Regular cardiac myocyte (primary cell): Measurements from ENCODE around the gene GOLGA8Q. TPM values are rescaled to one million over a fixed set of nuclear protein-coding genes. Genes with fewer than 3 reads are reported as not detected.

ENCODE experiments used
- total RNA-seq: library from RNA; depleted of rRNA; stranded (reverse); fragments of >200 nt; gene quantifications from 2 replicates; pipeline ENCODE4 v1.2.3, GENCODE V29; 2014

Gene GOLGA8Q, protein sequence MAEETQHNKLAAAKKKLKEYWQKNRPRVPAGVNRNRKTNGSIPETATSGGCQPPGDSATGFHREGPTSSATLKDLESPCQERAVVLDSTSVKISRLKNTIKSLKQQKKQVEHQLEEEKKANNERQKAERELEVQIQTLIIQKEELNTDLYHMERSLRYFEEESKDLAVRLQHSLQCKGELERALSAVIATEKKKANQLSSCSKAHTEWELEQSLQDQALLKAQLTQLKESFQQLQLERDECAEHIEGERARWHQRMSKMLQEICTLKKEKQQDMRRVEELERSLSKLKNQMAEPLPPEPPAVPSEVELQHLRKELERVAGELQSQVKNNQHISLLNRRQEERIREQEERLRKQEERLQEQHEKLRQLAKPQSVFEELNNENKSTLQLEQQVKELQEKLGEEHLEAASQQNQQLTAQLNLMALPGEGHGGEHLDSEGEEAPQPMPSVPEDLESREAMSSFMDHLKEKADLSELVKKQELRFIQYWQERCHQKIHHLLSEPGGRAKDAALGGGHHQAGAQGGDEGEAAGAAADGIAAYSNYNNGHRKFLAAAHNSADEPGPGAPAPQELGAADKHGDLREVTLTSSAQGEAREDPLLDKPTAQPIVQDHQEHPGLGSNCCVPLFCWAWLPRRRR
- 0.58 and 1.4 TPM in 2 replicates for total RNA-seq

DNA sequence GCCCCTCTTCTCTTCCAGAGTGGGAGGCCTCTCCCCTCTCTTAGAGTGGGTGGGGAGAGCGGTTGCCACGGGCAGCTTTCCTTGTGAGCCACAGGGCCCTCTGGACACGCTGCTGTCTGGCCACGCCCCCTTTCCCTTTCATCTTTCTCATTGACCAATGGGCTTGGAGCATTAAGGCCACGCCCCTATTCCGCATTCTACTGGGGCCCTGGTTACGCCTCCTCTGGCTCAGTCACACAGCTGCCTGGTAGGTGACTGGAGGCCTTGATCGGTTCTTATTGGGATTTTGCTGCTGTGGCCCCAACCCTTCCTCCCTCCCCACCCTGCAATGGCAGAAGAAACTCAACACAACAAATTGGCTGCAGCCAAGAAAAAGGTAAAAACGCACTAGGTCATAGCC, at the start of gene GOLGA8Q:
Gene GOLGA8Q (plus strand): TSS at position 301 of the 400 bp plus-strand sequence. CDS start 28 bp downstream, at position 329.

DNA sequence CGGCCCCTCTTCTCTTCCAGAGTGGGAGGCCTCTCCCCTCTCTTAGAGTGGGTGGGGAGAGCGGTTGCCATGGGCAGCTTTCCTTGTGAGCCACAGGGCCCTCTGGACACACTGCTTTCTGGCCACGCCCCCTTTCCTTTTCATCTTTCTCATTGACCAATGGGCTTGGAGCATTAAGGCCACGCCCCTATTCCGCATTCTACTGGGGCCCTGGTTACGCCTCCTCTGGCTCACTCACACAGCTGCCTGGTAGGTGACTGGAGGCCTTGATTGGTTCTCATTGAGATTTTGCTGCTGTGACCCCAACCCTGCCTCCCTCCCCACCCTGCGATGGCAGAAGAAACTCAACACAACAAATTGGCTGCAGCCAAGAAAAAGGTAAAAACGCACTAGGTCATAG, 51.9 kb downstream of the GOLGA8Q start, which contains the start of gene GOLGA8H:
Gene GOLGA8H (plus strand): TSS at position 233 of the 400 bp plus-strand sequence. CDS start 98 bp downstream, at position 331.

Other genes starting within 250 kb of the GOLGA8Q start
- gene CHRFAM7A, start 158.5 kb upstream of the GOLGA8Q start, total RNA-seq: 0.19 and 0.28 TPM in 2 replicates
- gene GOLGA8R, start 137.8 kb upstream of the GOLGA8Q start, total RNA-seq: 1.9 and 4.8 TPM in 2 replicates
- under 0.01 and 0.28 TPM in 2 replicates for gene GOLGA8H, start 52.0 kb downstream of the GOLGA8Q start, total RNA-seq